Measurements from ENCODE around the gene PLEKHH2.
A peak's percentile ranks its signal among the peaks of the same experiment; 100 is the strongest.
"Not testable (repeated sequence)": the region's sequence is repeated elsewhere in the genome, so short reads cannot be mapped to it uniquely, and the experiment has no call there.

PLEKHH2 gene

GRCh38 chr2:43634604-43635306 lies 2.3 kb upstream of the PLEKHH2 start:
- peak; percentile 63 for DNase-seq (ENCODE audit: low read depth, low spot score)

GRCh38 chr2:43636153-43636552 lies 907 bp upstream of the PLEKHH2 start:
- not testable (repeated sequence) for DNase-seq (ENCODE audit: low read depth, low spot score); H3K27ac ChIP-seq

More at GRCh38 chr2:43634604-43635306, 2.3 kb upstream of the PLEKHH2 start:
- H3K27ac ChIP-seq: peak overlapping the region; percentile 47

- H3K27ac ChIP-seq: no peak overlapping the region
- DNase-seq (ENCODE audit: low read depth, low spot score): no peak
These were observed 439 bp upstream of the PLEKHH2 start for GRCh38 chr2:43636621-43637020.

DNA sequence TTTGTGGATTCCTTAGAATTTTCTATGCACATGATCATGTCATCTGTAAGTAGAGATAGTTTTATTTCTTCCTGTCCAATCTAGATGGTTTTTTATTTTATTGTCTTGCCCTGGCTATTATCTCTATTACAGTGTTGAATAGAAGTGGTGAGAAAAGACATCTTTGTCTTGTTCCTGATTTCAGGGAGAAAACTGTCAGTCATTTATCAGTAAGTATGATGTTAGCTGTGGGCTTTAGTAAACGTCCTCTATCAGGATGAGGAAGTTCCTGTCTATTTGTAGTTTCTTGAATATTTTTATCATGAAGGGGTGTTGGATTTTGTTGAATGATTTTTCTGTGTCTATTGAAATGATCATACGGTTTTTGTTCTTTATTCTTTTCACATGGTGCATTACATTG lies 5.3 kb downstream of the PLEKHH2 start:
- no peak overlapping the region for H3K27ac ChIP-seq
- no peak for DNase-seq (ENCODE audit: low read depth, low spot score)

DNA sequence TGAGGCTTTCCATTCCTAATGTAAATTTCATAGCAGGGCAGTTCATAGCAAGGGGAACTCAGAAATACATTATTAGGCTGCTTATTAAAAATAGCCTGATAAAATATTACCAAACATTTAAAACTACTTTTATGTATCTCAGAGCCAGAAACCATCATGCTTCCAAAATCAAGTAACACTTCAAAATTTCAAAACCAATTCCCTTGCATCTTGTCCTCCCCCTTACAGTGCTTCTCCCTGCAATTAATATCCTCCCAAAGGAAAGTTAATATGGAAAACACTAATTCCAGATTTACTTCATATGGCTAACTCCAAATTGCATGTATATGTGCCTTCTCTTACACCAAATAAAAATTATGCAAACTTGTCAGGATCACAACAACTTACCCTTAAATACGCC lies 6.6 kb downstream of the PLEKHH2 start:
- no peak for DNase-seq (ENCODE audit: low read depth, low spot score)
- H3K27ac ChIP-seq: no peak overlapping the region

GRCh38 chr2:43648994-43649701 lies 12.1 kb downstream of the PLEKHH2 start:
- no peak for DNase-seq (ENCODE audit: low read depth, low spot score)
- H3K27ac ChIP-seq: no peak overlapping the region

DNA sequence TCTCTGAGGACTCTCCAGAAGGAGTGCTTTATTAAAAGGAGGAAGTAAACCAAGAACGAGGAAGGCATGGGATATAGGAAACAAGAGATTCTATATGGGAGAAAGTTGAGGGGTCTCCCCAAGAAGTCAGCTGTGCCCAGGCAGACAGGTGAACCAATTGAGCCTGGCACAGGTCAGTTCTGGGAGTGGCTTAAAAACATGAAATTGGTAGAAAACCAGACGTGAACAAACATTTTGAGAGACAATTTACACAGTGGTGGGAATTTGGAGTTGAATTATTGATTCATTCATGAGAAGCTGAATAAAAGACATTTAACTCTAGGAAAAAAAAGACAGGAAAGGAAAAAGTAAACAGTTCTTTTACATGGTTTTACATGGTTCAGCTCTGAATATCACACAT lies 16.4 kb downstream of the PLEKHH2 start:
- H3K27ac ChIP-seq: no peak overlapping the region
- no peak for DNase-seq (ENCODE audit: low read depth, low spot score)

- DNase-seq (ENCODE audit: low read depth, low spot score): no peak
- no peak overlapping the region for H3K27ac ChIP-seq
These were observed 20.2 kb downstream of the PLEKHH2 start for GRCh38 chr2:43657241-43657640.

DNA sequence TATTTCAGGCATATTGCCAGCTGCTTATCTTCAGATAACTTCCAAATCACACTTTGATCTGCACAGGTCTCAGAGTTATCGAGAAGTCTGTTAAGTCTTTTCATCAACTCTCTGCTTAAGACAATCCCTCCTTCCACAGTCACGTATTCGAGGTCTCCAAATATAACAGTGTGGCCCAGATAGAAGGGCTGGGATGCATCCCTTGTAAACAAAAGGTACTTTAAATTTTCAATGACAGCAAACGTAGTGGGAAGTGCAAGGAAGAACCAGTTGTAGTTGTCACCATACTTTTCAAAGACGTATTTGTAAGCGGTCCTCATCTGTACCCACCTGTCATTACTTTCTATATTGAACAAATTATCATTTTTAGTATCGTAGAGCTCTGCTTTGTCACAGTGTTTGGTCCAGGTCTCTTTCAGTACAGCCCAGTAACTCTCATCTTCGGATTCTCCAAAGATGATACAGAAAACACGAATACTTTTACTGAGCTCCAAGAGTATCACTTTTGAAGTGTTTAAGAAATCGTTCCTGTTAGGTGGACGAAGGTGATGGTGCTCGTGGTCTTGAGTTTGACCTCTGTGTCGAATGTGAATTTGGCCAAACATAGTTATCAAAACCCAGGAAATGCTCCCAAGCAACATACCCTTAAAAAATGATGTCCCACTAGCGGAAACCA lies 38.7 kb downstream of the PLEKHH2 start:
- no peak overlapping the region for H3K27ac ChIP-seq
- DNase-seq (ENCODE audit: low read depth, low spot score): no peak

DNA sequence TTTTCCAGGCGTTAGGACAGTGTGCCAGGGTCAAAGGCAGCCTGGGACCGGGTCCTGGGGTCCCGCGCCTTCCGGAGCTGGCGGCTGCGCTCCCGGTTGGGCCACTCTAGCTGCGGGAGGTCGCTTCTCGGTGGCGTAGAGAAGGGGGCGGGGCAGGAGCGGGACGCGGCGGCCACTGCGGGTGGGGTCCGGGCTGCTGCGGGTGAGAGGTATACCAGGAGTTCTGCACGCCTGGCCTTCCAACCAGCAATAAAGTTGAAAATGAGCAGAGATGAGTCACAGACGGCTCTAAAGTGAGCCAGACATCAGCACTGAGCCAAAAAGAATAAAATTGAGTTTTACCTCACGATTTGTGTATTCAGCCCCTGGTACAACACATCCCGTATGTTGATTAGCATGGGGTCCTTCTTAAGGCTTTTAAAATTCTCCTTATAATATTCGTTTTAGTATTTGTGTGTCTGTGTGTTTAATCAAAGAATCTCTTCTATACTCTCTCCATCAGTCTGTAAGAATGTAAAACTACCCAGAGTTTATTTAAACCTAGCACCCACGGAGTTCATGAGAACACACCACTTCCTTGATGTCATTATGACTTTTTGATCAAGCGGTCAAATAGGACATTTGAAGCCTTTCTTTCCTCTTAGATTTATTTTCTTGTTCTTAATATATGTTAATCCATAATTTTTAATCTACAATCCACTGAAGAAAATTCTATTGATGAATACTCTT lies 39.4 kb downstream of the PLEKHH2 start, which contains the start of gene C1GALT1C1L:
TSS of gene C1GALT1C1L (minus strand) at position 108 of the 729 bp plus-strand sequence. CDS start at position 1, 107 bp downstream.
- no peak within 1 kb of the TSS for H3K27ac ChIP-seq
- DNase-seq (ENCODE audit: low read depth, low spot score): peak; percentile 3

DNA sequence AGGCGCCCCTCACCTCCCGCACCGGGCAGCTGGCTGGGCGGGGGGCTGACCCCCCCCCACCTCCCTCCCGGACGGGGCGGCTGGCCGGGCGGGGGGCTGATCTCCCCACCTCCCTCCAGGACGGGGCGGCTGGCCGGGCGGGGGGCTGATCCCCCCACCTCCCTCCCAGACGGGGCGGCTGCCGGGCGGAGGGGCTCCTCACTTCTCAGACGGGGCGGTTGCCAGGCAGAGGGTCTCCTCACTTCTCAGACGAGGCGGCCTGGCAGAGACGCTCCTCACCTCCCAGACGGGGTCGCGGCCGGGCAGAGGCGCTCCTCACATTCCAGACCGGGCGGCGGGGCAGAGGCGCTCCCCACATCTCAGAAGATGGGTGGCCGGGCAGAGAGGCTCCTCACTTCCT lies 40.7 kb downstream of the PLEKHH2 start:
- not testable (repeated sequence) for H3K27ac ChIP-seq; DNase-seq (ENCODE audit: low read depth, low spot score)

DNA sequence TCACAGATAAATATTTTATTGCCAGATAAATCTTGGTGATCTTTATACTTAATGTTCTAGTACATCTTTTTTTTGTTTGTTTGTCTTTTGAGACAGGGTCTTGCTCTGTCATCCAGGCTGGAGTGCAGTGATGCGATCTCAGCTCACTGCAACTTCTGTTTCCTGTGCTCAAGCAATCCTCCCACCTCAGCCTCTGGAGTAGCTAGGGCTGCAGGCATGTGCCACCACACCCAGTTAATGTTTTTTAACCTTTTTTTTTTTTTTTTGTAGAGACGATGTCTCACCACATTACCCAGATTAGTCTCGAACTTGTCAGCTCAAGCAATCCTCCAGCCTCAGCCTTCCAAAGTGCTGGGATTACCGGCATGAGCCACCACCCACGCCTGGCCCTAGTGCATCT lies 48.3 kb downstream of the PLEKHH2 start:
- no peak for DNase-seq (ENCODE audit: low read depth, low spot score)
- no peak overlapping the region for H3K27ac ChIP-seq

- DNase-seq (ENCODE audit: low read depth, low spot score): no peak
- no peak overlapping the region for H3K27ac ChIP-seq
These were observed 52.9 kb downstream of the PLEKHH2 start for GRCh38 chr2:43689999-43690398.

- DNase-seq (ENCODE audit: low read depth, low spot score): no peak
- H3K27ac ChIP-seq: no peak overlapping the region
These were observed 55.5 kb downstream of the PLEKHH2 start for GRCh38 chr2:43692428-43692994.

- DNase-seq (ENCODE audit: low read depth, low spot score); H3K27ac ChIP-seq: not testable (repeated sequence)
These were observed 61.1 kb downstream of the PLEKHH2 start for GRCh38 chr2:43698140-43698539.

DNA sequence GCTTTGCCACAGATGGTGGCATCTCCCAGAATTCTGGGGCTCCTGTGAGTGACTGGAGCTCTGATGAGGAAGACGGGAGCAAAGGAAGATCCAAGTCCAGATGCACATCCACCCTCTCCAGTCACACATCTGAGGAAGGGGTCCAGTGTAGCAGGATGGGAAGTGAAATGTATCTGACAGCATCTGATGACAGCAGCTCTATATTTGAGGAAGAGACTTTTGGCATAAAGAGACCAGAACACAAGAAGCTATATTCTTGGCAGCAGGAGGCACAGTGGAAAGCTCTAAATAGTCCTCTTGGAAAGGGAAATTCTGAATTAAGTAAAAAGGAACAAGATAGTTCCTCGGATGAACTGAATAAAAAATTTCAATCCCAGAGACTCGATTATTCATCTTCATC lies 62.7 kb downstream of the PLEKHH2 start:
- H3K27ac ChIP-seq: no peak overlapping the region
- no peak for DNase-seq (ENCODE audit: low read depth, low spot score)

DNA sequence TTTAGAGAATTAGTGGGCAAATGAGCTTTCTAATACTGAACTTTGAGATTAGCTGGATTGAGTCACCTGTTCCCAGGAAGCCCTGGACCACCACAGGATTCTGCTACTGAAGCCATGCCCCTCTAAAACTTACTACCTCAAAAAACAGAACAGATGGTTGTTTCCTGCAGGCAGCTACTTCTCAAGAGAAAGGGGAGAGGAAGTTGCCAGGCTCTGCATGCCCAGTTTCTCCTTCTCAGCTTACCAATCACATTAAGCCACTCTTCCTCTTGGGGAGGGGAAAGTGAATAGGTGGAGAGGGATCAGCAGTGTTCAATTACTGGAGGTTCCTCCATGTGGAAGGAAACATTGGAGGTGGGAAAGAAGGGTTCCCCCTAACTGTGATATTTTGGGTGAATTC lies 64.1 kb downstream of the PLEKHH2 start:
- DNase-seq (ENCODE audit: low read depth, low spot score): no peak
- H3K27ac ChIP-seq: no peak overlapping the region

GRCh38 chr2:43707255-43708015 lies 70.4 kb downstream of the PLEKHH2 start:
- DNase-seq (ENCODE audit: low read depth, low spot score): no peak
- no peak overlapping the region for H3K27ac ChIP-seq

GRCh38 chr2:43708178-43708577 lies 71.1 kb downstream of the PLEKHH2 start:
- no peak overlapping the region for H3K27ac ChIP-seq
- no peak for DNase-seq (ENCODE audit: low read depth, low spot score)

Measured in epithelial cell of prostate (primary cell).